NCI-H226 (cell line): ENCODE measurements around the gene NECAP2.
A peak's percentile ranks its signal among the peaks of the same experiment; 100 is the strongest.
"Not testable (repeated sequence)": the region's sequence is repeated elsewhere in the genome, so short reads cannot be mapped to it uniquely, and the experiment has no call there.

Experiments used
- DNase-seq: peaks from one replicate; pipeline ENCODE4 v3.0.0-alpha.2; 2015

Gene NECAP2

DNA sequence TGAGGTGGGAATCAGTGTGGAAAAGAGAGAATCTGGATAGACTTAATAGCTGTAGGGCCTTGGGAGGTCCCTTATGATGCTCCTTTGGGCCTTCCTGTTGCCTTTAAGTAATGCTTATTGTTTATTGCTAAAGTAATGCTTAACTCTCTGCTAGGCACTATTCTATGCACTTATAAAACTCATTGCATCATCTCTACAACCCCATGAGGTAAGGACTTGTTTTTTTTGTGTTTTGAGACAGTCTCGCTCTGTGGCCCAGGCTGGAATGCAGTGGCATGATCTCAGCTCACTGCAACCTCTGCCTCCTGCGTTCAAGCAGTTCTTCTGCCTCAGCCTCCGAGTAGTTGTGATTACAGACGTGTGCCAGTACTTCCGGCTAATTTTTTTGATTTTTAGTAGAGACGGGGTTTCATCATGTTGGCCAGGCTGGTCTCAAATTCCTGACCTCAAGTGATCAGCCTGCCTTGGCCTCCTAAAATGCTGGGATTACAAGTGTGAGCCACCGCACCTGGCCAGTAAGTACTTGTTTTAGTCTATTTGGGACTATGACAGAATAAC, 22.3 kb downstream of the NECAP2 start:
- no peak for DNase-seq

DNA sequence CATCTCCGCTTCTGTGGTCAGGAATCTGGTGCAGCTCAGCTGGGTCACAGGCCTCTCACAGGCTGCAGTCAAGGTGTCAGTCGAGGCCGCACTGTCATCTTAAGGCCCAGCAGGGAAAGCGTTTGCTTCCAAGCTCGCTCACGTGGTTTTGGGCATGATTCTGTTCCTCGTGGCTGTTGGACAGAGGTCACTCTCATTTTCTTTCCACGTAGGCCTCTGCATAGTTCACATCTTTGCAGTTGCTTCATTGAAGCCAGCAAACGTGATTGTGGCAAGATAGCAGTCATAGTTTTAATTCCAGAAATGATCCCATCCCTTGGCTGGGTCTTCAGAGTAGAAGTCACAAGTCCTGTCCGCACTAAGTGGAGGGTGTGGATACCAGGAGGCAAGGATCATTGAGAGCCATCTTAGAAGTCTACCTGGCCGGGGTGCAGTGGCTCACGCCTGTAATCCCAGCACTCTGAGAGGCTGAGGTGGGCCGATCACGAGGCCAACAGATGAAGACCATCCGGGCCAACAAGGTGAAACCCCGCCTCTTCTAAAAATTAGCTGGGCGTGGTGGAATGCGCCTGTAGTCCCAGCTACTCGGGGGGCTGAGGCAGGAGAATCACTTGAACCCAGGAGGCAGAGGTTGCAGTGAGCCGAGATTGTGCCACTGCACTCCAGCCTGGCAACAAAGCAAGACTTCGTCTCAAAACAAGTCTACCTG, 24.5 kb downstream of the NECAP2 start:
- no peak for DNase-seq

DNA sequence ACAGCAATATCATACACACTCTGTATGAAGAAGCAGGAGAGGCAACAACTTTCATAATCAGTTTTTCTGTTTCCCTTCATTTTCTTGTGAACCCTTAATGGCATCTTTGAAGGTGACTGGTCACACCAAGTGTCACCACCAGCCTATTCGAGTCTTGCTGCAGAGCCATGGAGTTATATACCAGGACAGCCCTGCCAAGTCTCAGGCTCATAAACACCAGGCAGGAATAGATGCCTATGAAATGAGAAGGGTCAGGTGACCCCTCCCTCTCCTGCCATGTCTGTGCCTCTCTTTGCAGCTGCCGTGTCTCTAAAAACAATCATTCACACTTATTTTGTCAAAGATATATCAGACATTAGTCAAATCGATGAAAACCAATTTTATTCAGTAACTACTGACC, 28.0 kb downstream of the NECAP2 start:
- DNase-seq = no peak

DNA sequence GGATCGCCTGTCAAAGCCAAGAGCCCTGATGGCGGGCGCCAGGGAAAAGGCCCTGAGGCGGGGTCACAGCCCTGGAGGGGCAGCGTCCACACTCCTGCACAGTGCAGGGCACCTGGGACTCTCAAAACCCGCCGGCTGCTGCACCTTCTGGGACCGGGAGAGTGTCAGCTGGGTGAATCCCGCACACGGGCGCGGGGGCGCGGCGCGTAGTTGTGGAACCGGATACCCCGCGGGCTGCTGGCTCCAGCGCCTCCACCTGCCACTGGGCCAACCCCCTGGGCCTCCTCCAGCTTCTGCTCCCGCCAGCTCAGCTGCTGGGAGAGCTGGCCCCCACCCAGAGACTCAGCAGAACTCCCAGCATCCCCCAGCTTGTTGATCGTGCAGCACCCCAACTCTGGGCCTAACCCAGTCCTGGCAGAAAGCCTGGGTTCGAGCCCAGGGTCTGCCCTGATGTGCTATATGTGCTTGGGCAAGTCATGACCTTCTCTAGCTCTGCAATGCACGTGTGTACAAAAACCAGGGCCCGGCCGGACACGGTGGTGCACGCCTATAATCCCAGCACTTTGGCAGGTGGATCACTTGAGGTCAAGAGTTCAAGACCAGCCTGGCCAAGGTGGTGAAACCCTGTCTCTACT, 33.8 kb downstream of the NECAP2 start:
- DNase-seq = no peak

DNA sequence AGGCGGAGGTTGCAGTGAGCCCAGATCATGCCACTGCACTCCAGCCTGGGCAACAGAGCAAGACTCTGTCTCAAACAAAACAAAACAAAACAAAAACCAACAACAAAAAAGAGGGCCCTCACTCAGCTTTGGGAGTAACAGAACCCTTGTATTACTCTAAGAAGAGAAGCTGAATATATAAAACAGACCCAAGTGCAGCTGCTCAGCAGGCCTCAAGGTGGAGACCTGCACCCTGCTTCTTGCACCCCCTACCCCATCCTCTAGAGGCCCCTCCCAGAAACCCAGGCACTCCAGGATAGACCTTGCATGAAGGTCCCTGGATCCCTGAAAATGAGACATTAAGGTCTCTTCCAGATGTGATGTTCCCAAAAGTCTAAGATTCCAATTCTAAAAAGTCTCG, 34.4 kb downstream of the NECAP2 start:
- DNase-seq = not testable (repeated sequence)

DNA sequence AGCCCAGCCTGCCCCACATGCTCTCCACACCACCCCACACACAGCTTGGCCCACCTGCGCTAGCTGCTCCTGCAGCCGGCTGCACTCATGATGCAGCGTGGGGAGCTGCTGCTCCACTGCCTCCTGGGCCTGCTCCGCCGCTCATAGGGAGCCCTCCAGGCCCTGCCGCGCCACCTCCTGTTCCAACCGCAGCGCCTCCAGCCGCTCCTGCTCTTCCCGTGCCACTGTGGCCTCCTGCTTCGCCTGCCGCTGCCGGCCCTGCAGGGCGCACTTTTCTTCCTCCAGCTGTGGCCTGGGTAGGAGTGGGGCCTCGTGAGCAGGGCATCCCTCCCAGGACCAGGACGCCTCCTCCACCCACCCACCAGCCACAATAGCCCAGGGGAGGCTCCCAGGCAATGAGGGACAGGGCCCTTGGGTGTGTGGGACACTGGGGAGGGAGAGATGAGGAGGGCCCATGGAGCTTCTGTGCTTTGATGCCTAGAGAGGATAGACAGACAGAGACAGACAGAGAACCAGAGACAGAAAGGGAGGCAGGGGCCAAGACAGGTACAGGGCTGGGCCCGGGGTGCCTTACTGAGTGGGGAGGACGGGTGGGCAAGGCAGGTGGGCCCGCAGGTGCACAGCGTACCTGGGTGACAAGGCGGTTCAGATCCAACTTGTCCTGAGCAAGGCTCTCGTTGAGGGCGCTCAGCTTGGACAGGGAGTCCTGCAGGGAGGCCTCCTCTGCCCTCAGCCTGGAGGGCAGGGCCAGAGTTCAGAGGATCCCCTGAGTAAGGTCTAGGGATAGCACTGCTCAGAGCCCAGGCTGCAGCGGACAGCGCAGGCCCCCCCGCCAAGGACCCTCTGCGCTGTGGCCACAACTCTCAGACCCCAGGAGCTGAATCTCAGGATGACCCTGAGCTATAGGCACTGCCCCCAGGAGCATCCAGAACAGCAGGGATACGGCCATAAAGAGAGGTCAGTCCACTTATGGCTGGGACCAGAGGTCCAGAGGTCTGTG, 35.5 kb downstream of the NECAP2 start:
- DNase-seq = not testable (repeated sequence)

DNA sequence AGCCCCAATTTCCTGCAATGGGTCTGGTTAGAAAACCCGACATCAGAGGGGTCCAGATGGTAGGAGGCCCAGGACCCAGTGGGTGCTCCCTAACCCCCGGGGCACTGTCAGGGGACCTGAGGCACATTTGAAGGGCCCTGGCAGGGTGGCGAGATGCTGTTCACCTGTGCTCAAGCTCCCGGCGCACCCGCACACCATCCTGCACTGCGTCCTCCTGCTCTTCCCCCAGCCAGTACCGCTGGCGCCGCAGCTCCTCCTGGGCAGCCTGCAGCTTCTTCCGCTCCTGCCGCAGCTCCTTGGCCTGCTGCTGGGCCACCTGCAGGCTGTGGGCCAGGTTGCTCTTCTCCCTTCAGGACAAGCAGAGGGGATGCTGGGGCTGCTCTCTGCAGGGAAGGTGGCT, 37.6 kb downstream of the NECAP2 start:
- DNase-seq = no peak

DNA sequence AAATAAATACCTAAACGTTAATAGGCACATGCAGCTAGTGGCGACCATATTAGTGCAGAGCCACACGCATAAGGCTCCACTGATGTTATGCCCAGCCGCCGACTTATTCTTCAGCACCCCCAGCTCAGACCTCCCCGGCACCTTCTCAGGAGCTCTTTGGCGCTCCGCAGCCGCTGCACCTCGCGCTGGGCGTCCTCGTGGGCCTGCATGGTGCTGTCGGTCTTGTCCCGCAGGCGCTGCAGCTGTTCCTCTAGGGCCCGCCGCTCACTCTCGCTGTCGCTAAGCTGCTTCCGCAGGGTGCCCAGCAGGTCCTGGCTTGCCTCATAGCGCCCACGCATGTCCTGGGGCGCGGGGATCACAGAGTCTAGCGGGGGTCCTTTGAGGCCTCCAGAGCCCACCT, 42.6 kb downstream of the NECAP2 start:
- not testable (repeated sequence) for DNase-seq

DNA sequence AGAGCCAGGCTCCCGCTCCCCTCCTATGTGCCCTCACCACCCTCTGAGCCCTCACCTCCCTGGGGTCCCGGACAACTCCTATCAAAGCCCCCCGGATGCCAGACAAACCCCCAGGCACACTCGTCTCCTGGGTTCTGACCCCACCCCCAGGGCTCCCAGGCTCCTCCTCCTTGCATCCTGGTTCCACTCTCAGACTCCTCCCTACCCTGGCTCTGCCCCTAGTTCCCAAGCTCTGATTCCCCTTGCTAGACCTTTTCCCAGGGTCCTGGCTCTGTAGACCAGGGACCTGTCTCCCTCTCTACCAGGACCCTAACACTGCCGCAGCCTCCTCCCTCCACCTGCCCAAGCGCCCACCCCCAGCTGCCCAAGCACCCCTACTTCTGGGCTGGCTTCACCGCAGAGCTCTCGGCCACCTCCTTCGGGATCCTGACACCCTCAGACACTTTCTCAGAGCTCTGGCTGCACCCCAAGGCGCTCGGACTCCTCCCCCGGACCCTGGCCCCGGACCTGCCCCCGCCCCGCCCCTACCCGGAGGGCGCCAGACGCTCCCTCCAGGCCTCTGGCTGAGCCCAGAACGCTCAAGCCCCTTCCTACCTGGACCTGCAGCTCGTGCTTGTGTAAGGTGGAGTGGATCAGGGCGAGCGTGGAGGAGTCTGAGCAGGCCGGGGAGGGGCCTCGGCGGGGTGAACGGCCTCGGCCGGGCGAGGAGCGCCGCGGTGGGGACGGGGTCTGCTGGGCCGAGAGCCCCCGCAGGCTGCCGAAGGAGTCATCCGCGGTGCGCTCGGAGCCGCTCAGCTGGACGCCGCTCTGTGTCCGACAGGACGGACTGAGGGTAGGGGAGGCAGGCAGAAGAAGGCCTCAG, 43.3 kb downstream of the NECAP2 start:
- DNase-seq = not testable (repeated sequence)

DNA sequence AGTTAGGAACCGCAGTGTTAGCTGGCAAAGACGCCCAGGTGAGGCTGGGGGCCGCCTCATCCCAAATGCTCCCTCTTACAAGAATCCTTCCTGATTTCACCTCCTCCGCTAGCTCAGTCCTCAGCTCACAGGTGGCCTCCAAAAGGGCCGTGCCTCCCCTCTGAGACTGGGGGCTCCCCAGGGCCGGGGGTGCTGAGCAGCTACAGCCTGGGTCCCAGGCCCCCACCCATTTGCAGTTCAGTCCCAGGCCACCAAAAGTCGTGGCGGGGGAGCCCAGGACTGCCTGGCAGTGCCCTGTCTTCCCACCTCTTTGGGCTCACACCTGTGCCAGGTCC, 43.9 kb downstream of the NECAP2 start:
- no peak for DNase-seq

DNA sequence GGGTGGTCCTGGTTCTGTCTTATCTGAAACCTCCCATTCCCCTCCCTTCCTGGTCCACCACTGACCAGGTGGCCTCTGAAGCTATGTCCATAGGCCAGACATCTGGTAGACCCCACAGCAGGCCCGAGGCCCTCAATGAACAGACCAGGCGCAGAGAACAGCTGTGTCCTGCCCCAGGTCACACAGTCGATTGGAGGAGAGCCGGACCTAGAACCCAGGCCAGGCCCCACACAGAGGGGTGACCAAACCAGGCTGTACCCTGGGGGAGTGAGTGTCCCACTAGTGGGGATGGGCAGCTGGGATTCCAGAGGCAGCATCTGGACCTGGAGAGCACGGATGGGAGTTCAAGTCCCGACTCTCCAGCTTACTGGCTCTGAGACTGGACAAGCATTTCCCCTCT, 44.4 kb downstream of the NECAP2 start:
- DNase-seq = no peak

DNA sequence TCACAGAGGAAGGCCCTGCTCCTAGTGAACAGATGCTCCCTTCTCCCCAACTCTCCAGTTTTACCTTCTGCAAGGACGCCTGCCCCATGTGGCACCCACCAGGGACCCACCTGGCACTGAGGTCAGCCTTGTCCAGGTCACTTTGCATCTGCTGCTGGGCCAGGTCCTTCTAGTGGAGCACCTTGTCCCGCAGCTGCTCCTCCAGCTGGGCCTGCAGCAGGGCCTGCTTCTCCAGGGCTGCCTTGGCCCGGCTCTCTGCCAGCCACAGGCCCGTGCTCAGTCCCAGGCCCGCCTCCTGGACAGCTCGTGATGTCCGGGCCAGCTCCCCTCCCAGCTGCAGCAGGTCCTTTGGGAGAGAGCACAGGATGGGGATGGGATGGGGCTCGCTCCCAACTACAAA, 45.8 kb downstream of the NECAP2 start:
- not testable (repeated sequence) for DNase-seq

DNA sequence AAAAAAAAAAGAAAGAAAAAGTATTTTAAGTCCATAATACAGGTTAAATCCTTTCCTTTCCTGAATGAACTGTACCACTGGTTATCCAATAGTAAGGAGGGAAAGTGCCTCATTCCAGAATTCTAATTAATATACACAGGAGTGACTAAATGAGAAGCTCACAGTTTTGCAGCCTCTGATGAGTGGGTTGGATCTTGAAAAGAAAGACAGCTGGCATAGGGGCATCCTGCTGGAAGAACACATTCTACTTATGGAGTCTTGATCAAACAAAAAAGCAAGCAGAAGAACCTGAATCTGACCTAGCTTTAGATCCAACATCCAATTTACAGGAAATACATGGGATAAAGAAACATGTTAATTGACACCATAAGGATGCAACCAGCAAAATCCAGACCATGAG, 46.5 kb downstream of the NECAP2 start:
- DNase-seq = not testable (repeated sequence)

DNA sequence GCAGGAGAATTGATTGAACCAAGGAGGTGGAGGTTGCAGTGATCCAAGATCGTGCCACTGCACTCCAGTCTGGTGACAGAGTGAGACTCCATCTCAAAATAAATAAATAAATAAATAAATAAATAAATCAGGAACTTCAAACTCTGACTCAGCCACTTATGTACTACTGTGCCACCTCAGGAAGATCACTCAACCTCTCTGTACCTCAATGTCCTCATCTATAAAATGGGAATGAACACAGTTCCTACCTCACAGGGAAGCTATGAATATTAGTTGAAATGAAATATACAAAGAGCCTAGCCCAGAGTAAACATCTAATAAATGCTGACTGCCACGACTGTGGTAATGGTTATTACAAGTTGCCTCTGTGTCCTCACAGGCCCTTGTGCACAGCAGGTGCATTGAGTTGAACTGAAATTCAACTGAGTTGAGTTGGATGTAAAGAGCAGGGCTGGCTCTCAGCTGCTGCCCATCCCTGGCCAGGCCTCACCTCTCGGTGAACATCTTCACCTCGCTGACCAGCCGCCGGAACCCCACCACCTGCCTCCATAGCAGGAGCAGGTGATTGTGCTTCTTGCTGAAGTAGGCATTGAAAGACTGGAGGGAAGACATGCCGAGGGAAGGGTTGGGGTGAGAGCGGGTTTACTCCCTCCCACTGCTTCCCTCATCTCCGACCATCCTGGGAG, 48.8 kb downstream of the NECAP2 start:
- not testable (repeated sequence) for DNase-seq

DNA sequence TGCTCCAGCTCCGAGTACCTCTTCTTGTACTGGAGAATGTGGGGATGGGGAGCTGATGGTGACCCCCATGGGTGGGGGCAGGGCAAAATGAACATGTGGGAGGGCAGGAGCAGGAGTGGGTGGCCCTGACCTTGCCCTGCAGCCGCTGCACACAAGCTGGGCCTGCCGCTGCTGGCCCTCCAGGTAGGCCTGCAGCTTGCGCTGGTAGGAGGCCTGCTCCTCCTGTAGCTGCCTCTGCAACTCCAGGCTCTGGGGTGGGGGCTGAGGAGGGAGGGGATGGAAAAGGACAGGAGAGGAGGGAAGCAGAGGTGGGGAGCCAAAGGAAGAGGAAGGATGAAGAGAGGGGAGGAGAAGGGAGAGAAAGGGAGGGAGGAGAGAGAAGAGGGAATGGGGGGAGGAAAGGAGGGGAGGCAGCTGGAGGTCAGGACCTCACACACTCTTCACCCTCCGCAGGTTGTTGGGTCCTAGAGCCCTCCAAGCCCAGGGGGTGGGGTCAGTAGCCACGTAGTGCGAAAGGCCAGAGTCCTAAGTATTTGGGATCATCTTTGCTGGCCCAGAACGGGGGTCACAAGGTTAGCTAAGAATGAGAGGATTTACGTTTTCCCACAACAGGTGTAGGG, 50.6 kb downstream of the NECAP2 start:
- no peak for DNase-seq

DNA sequence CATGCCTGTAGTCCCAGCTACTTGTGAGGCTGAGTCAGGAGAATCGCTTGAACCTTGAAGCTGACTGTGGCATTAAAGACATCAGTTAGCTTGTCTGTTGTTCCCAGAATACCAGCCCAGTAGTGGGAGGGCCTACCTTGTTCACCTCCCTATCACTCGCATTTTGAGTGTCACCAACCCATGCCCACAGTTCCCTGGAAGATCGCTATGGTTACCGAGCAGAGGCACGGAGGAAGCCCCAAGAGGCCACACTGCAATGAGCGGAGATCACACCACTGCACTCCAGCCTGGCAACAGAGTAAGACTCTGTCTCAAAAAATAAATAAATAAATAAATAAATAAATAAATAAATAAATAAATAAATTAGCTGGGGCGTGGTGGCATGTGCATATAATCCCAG, 52.4 kb downstream of the NECAP2 start:
- not testable (repeated sequence) for DNase-seq

DNA sequence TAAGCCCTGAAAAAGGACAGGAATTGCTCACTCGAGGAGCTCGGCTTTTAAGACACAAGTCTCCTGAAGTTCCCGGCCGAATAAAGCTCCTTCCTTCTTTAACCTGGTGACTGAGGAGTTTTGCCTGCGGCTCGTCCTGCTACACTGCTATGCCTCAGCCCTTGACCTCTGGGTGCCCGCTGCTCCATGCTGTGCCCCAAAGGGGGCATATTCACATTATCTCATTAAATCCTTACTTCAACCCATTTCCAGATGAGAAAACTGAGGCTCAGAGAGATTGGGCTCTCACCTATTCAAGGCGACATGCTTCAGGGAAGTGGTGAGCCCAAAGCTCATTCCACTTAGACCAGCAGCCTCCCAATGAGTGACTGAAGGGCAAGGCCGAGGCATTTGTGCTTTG, 53.2 kb downstream of the NECAP2 start:
- not testable (repeated sequence) for DNase-seq

DNA sequence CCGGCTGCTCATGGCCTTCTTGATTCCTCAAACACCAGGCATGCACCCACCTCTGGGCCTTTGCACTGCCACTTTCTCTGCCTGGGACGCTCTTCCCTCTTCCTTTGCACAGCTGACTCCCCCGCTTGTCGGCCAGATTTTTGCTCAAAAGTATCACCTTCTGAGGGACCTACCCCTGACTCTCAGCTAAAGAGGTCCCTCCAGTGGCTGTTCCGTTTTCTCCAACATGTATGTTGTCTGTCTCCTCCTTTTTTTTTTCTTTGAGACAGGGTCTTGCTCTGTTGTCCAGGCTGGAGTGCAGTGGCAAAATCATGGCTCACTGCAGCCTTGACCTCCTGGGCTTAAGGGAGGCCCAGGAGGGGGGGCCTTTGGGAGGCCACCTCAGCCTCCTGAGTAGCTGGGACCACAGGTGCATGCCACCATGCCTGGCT, 57.0 kb downstream of the NECAP2 start:
- not testable (repeated sequence) for DNase-seq

DNA sequence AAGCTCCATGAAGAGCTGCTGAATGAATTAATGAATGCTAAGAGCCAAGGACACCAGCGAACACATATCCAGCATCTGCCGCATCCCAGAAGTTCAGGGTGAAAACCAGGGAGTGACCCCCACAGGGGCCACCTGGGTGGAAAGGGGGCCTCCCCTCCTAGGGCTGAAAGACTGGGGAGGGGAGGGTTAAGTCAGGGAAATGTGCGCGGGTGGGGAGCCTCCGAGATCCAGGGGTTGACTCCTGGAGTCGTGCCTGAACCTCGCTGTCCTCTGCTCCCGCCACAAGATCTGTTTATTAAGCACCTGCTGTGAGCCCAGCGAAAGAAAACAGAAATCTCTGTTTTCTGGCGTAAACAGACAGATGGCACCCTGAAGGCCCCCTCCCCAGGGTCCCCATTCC, 57.5 kb downstream of the NECAP2 start:
- not testable (repeated sequence) for DNase-seq

DNA sequence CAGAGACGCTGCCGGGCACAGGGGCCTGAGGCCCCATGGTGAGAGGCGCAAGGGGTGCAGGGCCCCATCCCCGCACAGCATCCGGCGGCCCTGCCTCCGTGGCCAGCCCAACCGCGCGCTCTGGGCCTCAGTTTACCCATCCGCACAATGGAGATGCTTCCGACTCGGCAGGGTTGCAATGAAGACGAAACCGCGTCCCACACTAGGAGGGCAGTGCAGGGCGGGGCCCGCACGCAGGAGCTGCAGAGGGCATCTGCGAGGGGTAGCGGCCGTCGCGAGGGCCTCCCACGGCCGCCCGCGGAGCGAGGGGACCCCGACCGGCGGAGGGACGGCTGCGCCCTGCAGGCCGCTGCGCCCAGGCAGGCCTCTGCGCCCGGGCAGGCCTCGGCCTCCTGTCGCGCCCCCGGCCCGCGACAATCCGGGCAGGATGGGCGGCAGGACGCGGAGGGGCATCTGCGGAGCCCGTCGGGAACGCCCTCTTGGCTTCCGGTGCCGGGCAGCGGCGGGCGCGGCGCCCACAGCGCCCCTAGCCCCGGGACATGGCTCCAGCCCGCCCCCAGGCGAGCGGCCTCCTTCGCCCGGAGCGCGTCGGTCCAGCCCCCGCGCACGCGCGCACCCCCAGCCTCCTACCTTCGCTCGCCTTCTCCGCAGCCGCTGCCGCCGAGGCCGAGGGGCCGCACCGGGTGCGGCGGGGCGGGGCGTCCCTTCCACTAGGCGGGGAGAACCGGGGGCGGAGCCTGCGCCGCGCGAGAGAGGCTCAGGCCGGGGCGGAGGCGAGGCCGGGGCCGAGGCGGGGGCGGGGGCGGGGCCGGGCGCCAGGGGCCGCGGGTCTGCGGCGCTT, 58.3 kb downstream of the NECAP2 start:
- DNase-seq = peak; percentile 75
